Stimulated activated CD8-positive, alpha-beta memory T cell treated with anti-CD3 and anti-CD28 coated beads, Interleukin-4, amount 100 ng/mL, for 4 hours (primary cell): Measurements from ENCODE around the gene TBPL1.

Source experiments
- DNase-seq, 2 donors: peaks; one replicate each; pipeline ENCODE4 v3.0.0-alpha.2; 2020; ENCODE audit warnings: low read depth in 2 of 2, low spot score in 1 of 2

TBPL1 gene

GRCh38 chr6:134039116-134039515 lies 86.1 kb downstream of the TBPL1 start:
- DNase-seq, result no peak
